Thyroid gland (tissue), 4 donors: ENCODE measurements around the gene ACAP3. TPM values are rescaled to one million over a fixed set of nuclear protein-coding genes. Genes with fewer than 3 reads are reported as not detected.
A peak's percentile ranks its signal among the peaks of the same experiment; 100 is the strongest.

ENCODE experiments used
- DNase-seq, 2 donors: peaks; one replicate each; pipeline ENCODE4 v3.0.0-alpha.2; 2019
- H3K27ac ChIP-seq, 3 donors: fragments of 200-600 bp; sonication (generic); 1 replicate in 2 of 3; 2 replicates in 1 of 3; pipeline ENCODE4 v1.5.1; 2016 to 2019; ENCODE audit warnings: mild to moderate bottlenecking in 1 of 3, moderate library complexity in 1 of 3
- H3K27me3 ChIP-seq: fragments of 200-600 bp; sonication (generic); one replicate; pipeline ENCODE4 v1.5.1; 2019
- H3K36me3 ChIP-seq, 2 donors: fragments of 200-600 bp; sonication (generic); one replicate each; pipeline ENCODE4 v1.5.1; 2016 to 2019
- H3K4me1 ChIP-seq, 2 donors: fragments of 200-600 bp; sonication (generic); one replicate each; pipeline ENCODE4 v1.5.1; 2017 to 2019
- H3K4me3 ChIP-seq, 3 donors: fragments of 200-600 bp; sonication (generic); replicated peaks in 1 of 3; 1 replicate in 2 of 3; 2 replicates in 1 of 3; pipeline ENCODE4 v1.5.1; 2016; ENCODE audit warnings: mild to moderate bottlenecking in 1 of 3
- H3K9me3 ChIP-seq: fragments of 200-600 bp; sonication (generic); one replicate; pipeline ENCODE4 v1.5.1; 2017
- POLR2A ChIP-seq, 2 donors: fragments of 450-650 bp; IDR thresholded peaks; one replicate each; pipeline ENCODE4 v1.6.1; 2017; ENCODE audit warnings: antibody characterized with exemption in 2 of 2, mild to moderate bottlenecking in 2 of 2, moderate library complexity in 1 of 2
- WGBS, 2 donors: methylation state at CpG; one replicate each; pipeline ENCODE4 v1.1.5; 2017; 5-methylcytosine and 5-hydroxymethylcytosine counted together
- intact Hi-C: fragments of 100-400 bp; cut with DNase I; formaldehyde crosslinking; loops from one replicate; pipeline ENCODE4 v1.15.1; 2023
- total RNA-seq, 4 donors: library from RNA; depleted of rRNA; stranded (reverse); fragments of >200 nt; gene quantifications; one replicate each; pipeline ENCODE4 v1.2.3, GENCODE V29; 2016
- TF ChIP-seq, protein P1 (sequence below), 6 experiments: fragments of 200-600 bp in 3 of 6; fragments of 450-650 bp in 3 of 6; sonication (generic) in 3 of 6; IDR thresholded peaks; one replicate each; pipeline ENCODE4 v1.5.1; 2016 to 2019; ENCODE audit warnings: antibody characterized with exemption in 6 of 6, mild to moderate bottlenecking in 2 of 6, inconsistent platforms in 1 of 6, moderate library complexity in 1 of 6

Gene ACAP3
- total RNA-seq, 4 donors from 2014 or later = 31.6 to 51.2 (median 42.1) TPM

DNA sequence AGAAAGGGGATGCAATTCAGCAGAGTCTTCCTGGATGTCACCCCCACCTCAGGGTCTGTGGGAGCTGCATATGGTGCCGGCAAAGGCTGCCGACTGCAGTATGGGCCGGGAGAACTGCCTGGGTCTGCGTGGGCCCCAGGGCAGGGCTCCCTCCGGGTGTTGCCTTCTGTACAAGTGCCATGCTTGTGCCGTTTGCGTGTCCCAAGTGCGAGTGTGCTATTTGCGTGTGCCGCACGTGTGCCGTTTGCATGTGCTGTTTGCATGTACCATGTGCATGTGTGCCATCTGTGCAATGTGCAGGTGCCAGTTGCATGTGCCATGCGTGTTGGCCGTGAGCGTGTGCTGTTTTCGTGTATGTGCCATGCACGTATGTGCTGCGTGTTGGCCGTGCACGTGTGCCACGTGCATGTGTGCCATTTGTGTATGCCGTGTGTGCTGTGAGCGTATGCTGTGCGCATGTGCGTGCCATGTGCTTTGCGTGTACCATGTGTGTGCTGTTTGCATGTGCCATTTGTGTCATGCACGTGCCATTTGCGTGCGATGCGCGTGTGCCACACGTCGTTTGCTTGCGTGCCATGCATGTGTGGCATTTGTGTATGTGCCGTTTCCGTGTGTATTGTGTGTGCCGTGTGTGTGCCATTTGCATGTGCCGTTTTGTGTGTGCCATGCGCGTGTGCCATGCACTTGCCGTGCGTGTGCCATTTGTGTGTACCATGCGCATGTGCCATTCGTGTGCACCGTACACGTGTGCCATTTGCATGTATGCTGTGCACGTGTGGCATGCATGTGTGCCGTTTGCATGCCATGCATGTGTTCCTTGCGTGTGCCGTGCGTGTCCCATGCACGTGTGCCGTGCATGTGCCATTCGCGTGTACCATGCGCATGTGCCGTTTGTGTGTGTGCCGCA lies 21.8 kb upstream of the ACAP3 start:
- WGBS, 2 donors = 91 to 92% methylated on average over 43 to 58 of the region's 58 CpGs
- H3K9me3 ChIP-seq = no peaks in the 10 kb centered on the region
- H3K4me1 ChIP-seq = peaks cover 12 to 24% of the 10 kb centered on the region in 2 donors
- H3K27ac ChIP-seq = no peak overlapping the region
- H3K4me3 ChIP-seq = no peak overlapping the region
- no peaks in the 10 kb centered on the region for H3K27me3 ChIP-seq
- TF ChIP-seq, protein P1, sequence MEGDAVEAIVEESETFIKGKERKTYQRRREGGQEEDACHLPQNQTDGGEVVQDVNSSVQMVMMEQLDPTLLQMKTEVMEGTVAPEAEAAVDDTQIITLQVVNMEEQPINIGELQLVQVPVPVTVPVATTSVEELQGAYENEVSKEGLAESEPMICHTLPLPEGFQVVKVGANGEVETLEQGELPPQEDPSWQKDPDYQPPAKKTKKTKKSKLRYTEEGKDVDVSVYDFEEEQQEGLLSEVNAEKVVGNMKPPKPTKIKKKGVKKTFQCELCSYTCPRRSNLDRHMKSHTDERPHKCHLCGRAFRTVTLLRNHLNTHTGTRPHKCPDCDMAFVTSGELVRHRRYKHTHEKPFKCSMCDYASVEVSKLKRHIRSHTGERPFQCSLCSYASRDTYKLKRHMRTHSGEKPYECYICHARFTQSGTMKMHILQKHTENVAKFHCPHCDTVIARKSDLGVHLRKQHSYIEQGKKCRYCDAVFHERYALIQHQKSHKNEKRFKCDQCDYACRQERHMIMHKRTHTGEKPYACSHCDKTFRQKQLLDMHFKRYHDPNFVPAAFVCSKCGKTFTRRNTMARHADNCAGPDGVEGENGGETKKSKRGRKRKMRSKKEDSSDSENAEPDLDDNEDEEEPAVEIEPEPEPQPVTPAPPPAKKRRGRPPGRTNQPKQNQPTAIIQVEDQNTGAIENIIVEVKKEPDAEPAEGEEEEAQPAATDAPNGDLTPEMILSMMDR (IDR thresholded peaks at IDR 0.05) = no peak
- no peak for TF ChIP-seq POLR2A (IDR thresholded peaks at IDR 0.05)
- intact Hi-C loops = loop anchor here (10.0 kb wide), 1 partner anchor 55 kb away; the partner anchor contains the start of gene UBE2J2
- peaks cover 6 to 12% of the 10 kb centered on the region in 2 donors for H3K36me3 ChIP-seq
- no peak for DNase-seq

DNA sequence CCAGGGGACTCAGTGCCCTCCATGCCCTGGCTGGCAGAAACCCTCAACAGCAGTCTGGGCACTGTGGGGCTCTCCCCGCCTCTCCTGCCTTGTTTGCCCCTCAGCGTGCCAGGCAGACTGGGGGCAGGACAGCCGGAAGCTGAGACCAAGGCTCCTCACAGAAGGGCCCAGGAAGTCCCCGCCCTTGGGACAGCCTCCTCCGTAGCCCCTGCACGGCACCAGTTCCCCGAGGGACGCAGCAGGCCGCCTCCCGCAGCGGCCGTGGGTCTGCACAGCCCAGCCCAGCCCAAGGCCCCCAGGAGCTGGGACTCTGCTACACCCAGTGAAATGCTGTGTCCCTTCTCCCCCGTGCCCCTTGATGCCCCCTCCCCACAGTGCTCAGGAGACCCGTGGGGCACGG lies 20.5 kb upstream of the ACAP3 start:
- TF ChIP-seq POLR2A (IDR thresholded peaks at IDR 0.05) = no peak
- TF ChIP-seq, protein P1 (IDR thresholded peaks at IDR 0.05) = no peak
- Histone ChIP-seq H3K27me3 (no peaks in the 10 kb centered on the region), H3K36me3 (peaks cover 6 to 12% of the 10 kb centered on the region in 2 donors), H3K4me1 (peaks cover 12 to 28% of the 10 kb centered on the region in 2 donors), H3K27ac (no peak overlapping the region), H3K9me3 (no peaks in the 10 kb centered on the region), H3K4me3 (no peak overlapping the region)
- no peak for DNase-seq
- intact Hi-C loops = loop anchor here (10.0 kb wide), 1 partner anchor 53 kb away; the partner anchor contains the start of gene UBE2J2
- 89% methylated on average over 9 of the region's 15 CpGs; no CpG with 5 or more reads in 1 of the 2 donors for WGBS, 2 donors

DNA sequence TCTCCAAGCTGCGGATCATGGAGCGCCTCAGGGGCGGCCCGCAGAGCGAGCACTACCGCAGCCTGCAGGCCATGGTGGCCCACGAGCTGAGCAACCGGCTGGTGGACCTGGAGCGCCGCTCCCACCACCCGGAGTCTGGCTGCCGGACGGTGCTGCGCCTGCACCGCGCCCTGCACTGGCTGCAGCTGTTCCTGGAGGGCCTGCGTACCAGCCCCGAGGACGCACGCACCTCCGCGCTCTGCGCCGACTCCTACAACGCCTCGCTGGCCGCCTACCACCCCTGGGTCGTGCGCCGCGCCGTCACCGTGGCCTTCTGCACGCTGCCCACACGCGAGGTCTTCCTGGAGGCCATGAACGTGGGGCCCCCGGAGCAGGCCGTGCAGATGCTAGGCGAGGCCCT lies 19.6 kb upstream of the ACAP3 start:
- WGBS, 2 donors = 90 to 98% methylated on average over 18 to 20 of the region's 40 CpGs
- no peak for DNase-seq
- Histone ChIP-seq H3K4me1 (peaks cover 12 to 36% of the 10 kb centered on the region in 2 donors), H3K27me3 (no peaks in the 10 kb centered on the region), H3K27ac (no peak overlapping the region), H3K4me3 (no peak overlapping the region), H3K36me3 (peaks cover 6 to 12% of the 10 kb centered on the region in 2 donors), H3K9me3 (no peaks in the 10 kb centered on the region)
- TF ChIP-seq, protein P1 (IDR thresholded peaks at IDR 0.05) = no peak
- no peak for TF ChIP-seq POLR2A (IDR thresholded peaks at IDR 0.05)
- intact Hi-C loops = loop anchor here (2.0 to 10.0 kb wide), 2 partner anchors 20 to 52 kb away; partner anchors contain the start of gene UBE2J2

DNA sequence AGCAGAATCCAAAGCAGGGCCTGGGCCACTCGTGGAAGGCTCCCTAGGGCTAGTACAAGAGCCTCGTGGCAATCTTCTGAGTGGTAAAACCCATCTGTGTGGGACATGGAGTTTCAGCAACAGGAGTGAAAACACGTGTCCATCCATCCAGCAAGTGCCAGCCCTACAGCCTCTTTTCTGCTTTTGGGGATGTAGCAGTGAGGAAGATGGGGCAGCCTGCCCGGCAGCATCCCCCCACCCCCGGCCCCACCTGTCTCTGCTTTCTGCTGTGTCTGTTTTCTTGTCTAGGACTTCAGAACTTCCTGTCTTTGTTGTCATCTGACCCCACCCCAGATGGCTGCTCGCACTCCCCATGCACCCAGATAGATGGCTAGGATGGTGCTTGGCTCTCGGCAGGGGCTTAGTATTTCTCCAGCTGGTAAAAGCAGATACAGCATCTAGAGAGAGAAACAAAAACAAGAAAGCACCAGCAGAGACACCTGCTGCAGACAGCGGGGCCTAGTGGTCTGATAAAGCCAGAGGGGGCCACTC lies 18.4 kb upstream of the ACAP3 start:
- peak overlapping the region in 1 of 3 donors; percentile 76 for H3K27ac ChIP-seq
- WGBS, 2 donors = 56 to 67% methylated on average over 8 of the region's 8 CpGs
- no peak for DNase-seq
- peaks cover 12 to 41% of the 10 kb centered on the region in 2 donors for H3K4me1 ChIP-seq
- H3K9me3 ChIP-seq = no peaks in the 10 kb centered on the region
- intact Hi-C loops = loop anchor here (2.0 to 10.0 kb wide), 2 partner anchors 21 to 51 kb away; partner anchors contain the start of gene UBE2J2
- H3K36me3 ChIP-seq = peaks cover 6 to 12% of the 10 kb centered on the region in 2 donors
- TF ChIP-seq, protein P1 (IDR thresholded peaks at IDR 0.05) = no peak
- TF ChIP-seq POLR2A (IDR thresholded peaks at IDR 0.05) = no peak
- peak overlapping the region in 1 of 3 donors; percentile 98 for H3K4me3 ChIP-seq
- H3K27me3 ChIP-seq = no peaks in the 10 kb centered on the region
